H4 (cell line): Measurements from ENCODE around the gene SPINK2. TPM values are rescaled to one million over a fixed set of nuclear protein-coding genes. Genes with fewer than 3 reads are reported as not detected.

Experiments used
- DNase-seq: peaks from one replicate; pipeline ENCODE4 v3.0.0-alpha.2; 2015; ENCODE audit warnings: low spot score
- total RNA-seq: library from RNA; depleted of rRNA; stranded (reverse); fragments of >200 nt; shearing (Covaris generic); gene quantifications from 2 replicates; pipeline ENCODE4 v1.2.3, GENCODE V29; 2014; rRNA removed

SPINK2 gene
- 0.45 TPM in 1 of 2 replicates, not detected in the other for total RNA-seq

DNA sequence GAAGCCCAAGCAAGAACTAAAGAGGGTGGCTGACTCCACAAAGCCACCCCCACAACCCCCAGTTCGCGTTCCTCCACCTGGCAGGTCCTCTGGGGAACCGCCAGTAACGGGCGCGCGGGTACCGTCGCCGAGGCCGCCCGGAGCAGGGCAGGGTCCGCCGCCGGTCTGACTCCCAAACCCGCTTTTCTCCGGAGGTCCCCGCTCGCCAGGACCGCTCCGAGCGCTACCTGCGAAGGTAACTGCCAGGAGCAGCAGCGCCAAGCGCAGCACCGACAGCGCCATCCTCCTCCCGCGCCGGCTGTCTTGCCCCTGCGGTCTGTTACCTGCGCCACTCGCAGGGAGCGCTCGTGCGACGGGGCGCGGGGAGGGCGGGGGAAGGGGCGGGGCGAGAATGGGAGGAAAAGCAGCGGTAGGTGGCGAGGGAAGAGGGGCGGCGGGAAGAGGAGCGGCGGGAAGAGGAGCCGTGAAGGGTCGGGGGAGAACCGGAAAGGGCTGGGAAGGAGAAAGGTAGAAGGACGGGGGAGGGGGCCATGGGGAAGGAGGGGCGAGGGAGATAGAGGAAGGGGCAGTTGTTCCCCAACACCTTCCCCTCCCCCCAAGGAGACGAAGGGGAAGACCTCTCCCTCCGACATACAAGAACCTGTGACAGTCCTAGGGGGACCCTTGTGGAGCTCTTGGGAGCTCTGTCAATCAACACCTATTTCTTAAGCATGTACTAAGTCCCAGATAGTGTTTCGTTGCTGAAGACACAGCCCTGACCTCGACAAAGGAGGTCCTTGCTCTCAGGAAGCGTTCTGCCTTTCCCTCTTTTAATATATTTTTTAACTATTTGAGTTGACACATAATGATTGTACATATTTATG, at the start of gene SPINK2:
SPINK2 (minus strand) TSS at position 321 of the 863 bp plus-strand sequence; CDS start at position 282, 39 bp downstream.
- peak; percentile 16 for DNase-seq

DNA sequence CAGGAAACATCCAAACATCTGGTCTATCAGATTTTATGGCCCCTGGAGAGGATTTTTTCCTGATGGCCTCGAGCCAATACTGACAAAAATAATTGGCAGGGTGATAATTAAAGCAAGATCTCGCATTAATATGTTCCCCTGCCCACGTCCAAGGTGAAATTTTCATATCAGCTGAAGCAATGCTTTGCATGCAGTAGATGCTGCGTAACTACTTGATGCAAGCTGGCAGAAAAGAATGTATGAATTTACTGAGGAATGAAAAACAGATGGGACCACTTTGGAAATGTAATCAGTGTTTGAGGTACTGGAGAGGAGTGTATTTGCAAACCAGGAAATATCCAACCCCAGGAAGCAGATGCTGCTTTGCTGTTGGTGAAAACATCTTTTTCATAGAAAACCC, 49.4 kb upstream of the SPINK2 start:
- no peak for DNase-seq

DNA sequence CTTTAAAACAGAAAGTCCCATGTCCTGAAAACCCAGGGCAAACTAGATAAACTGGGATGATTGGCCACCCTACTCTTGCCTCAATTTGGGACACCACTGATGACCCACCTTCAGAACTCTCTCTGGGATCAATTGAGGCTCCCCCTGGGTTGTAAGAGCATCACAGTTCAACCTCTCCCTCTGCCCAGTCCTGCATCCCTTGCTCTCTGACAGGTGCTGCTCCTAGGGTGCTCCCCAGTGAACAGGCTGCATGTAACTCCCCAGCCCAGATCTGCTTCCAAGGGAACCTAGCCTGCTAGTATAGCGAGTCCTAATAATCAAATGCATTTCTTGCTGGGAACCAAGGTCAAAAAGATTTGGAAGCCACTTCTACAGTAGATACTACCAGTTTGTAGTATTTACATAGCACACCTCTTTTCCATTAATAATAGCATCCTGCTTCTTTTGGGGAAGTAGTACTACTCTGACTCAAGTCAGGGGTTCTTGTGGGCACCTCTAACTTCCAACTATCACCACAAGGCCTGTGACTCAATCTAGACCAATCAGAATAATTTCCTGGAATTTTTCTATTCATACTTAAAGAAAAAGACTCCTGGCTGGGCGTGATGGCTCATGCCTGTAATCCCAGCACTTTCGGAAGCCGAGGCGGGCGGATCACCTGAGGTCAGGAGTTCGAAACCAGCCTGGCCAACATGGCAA, 42.1 kb upstream of the SPINK2 start:
- no peak for DNase-seq

GRCh38 chr4:56861360-56861759, 39.9 kb upstream of the SPINK2 start:
- no peak for DNase-seq

DNA sequence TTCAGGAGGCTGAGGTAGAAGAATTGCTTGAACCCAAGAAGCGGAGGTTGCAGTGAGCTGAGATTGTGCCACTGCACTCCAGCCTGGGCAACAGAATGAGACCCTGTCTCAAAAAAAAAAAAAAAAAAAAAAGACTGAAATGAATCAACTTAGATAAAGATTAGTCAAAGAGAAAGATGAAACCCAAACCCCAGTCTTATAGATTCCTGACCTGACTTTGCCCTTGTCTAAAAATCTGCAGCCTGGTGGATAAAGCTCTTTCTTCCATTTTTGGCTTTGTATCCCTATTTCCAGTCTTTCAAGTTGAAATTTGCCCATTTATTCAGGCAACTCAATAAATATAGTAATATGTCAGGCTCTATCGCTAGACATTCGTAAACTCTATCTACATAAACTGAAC, 39.3 kb upstream of the SPINK2 start:
- no peak for DNase-seq

GRCh38 chr4:56859841-56860240, 38.3 kb upstream of the SPINK2 start:
- no peak for DNase-seq

GRCh38 chr4:56857601-56858309, 36.3 kb upstream of the SPINK2 start:
- DNase-seq = peak; percentile 40

DNA sequence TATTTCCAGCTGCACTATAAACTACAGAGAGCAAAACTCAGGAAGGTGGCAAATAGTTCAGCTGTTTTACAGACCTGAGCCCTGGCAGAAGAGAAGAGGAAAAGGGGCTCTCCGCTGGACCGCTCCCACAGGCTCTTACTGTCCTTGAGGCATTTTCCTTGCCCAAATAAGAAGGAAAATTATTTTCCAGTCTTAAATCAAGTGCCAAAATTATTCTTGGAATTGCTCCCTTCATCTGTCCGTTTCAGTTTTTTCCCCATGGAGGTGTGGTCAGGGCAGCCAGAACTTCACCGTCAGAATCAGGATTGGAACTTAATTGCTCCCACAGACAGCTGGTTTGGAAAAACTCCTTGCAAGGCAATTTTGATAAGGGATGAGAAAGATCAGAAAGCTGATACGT, 35.2 kb upstream of the SPINK2 start:
- no peak for DNase-seq

GRCh38 chr4:56850910-56851309, 29.4 kb upstream of the SPINK2 start:
- DNase-seq = no peak

DNA sequence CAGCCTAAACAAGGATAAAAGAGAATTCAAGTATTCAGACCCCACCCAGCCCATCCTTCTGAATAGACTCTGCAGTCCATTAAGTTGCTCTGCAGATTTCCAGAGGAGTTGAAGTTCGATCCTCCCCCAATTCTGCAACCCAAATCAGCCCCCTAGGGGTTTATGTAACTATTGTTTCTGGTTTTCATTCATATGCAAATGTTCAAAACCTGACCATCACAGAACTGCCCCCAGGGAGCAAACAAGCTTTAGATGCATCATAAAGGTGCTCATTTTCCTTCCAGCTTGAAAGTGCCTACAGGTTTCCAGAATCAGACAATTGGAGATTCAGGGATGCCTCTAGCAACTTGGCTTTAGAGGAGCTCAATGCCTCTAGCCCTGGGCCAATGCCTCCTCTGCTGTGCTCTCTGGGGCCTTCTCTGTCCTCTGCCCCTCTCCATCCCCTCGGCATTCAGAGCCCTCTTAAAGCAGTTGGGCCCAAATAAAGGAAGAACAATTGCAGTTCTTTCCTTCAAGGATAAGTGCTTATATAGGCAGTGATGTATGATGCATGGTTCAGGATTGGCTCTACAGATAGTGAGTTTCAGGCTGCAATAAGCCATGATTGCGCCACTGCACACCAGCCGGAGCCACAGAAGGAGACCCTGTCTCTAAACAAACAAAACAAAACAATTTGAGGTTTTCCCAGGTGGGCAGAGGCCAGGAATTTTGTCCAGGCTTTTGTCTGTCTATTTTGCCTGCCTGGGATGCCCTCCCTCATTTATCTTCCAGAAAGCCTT, 23.5 kb upstream of the SPINK2 start:
- DNase-seq = no peak

DNA sequence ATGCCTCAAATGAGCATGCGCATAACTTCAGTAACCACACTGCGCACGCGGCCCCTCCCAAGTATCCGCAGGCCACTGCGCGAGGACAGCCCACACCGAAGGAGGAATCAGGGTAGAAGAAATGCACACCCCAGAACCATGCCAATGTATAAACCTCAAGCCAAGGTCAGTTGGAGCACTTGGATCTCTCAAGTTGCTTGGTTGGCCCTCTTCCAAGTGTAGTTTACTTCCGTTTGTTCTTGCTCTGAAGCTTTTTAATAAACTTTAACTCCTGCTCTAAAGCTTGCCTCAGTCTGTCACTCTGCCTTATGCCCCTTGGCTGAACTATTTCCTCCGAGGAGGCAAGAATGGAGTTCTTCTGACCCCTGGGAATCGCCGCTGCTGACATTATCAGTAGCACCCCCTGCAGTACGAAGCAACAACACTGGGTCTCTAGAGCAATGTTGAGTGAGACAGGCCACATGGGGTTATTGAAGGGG, 22.0 kb upstream of the SPINK2 start:
- DNase-seq = no peak

GRCh38 chr4:56840559-56840958, 19.1 kb upstream of the SPINK2 start:
- no peak for DNase-seq

DNA sequence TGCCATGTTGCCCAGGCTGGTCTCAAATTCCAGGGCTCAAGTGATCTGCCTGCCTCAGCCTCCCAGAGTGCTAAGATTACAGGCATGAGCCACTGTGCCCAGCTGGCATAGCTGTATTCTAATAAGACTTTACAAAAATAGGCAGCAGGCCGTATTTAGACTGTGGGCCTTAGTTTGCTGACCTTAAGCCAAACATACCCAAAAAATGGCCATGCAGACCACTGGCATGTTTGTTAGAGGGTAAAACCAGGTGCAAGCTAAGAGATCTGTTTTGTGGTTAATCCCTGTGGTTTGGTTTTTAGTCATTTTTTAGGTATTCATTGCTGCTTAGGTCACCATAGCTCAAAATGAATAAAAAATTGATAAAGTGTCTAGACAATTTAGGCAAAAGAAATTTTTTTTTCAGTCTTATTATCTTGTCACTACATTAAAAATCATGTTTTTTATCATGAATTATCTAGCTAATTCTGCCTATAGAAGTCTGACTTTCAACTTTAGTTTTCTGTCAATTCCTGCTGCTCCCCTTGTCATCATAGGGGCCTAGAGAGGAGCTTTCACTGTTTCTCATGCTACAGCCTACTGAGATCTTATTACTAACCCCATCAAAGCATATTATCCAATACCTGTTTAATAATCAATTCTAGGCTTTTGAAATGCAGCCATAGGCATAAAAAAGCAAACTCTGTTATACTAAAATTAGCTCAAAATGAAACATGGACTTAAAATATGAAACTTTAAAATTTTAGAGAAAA, 7.5 kb upstream of the SPINK2 start:
- no peak for DNase-seq

DNA sequence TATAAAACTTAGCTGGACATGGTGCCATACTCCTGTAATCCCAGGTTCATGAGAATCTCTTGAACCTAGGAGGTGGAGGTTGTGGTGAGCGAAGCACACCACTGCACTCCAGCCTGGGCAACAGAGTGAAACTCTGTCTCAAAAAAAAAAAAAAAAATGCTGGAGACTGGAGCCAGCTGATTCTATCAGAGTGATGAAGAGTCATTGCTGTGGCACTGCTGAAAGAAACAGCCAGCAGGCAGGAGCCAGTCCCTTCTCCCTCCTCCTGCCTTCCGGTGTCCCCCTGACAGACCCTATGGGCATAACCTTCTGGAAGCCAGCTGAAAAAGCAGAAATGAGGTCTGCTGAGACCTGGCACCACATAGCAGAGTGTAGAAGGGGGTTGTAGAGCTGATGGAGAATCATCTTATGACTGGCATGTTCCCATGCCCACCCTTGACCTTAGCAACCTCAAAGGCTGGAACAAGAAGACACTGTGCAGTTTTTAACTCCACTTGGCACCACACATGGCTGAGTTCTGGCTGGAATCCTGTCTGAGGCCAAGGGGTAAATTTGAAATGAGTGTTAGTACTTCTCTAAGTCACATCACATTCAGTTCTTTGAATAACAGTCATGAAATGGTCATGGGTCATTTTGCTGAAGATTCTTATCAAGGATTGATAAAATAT, 2.6 kb upstream of the SPINK2 start:
- DNase-seq = no peak

DNA sequence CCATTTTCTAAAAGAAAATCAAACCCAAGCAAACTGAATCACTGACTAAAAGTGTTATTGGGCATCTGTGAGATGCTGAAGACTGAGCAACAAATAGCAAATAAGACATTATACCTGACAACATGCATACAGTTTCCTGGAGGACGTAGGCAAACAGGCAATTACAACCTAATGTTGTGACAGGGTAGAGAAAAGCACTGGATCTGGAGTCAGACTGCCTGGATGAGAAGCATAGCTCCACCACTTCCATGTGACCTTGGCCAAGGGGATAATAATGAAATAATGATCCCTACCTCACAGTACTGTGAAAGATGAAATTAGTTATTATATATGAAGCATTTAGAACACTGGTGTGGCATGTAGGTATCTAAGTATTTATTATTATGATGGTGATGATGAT, 2.7 kb downstream of the SPINK2 start:
- no peak for DNase-seq

DNA sequence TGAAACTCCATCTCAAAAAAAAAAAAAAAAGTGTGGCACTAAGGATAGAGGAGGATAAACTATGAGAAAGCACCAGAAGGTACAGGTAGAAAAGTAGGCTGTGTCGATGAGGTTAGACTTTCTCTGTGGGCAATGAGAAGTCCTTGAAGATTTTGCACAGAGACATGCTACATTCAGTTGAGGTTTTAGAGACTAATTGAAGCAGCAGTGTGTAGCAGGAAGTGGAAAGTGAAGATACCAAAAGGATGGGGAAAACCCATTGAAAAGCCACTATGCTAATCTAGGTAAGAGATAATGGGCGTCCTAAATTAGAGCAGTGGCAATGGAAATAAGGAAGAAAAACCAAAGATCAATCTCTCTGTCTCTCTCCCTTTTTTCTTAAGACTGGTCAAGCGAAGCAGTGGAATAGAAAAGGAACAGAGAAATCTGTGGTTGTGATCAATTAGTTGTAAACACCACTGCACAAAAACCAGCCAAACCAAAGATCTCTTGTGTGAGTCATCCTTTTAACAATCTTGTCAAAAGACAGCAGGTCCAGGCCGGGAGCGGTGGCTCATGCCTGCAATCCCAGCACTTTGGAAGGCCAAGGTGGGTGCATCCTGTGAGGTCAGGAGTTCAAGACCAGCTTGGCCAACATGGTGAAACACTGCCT, 3.5 kb downstream of the SPINK2 start:
- no peak for DNase-seq

- DNase-seq = no peak
Observed at GRCh38 chr4:56806666-56807065, 14.8 kb downstream of the SPINK2 start.

GRCh38 chr4:56804551-56804950, 16.9 kb downstream of the SPINK2 start:
- peak; percentile 11 for DNase-seq

DNA sequence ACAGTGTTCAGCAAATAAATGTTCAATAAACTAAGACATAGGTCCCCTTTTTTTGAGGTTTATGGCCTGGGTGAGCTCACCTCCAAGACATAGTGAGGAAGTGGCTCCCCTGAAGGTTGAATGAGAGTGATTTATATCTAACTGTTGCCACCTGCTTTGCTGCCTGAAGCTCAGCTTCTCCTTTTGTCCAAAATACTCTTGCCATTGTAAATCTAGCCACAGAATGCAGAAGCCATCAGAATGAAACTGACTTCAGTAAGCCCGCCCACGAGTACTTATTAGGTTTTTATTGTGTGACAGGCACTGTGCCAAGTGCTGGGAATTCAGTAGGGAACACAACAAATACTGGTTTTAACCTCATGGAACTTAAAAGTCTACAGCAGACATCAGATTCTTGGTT, 18.0 kb downstream of the SPINK2 start:
- no peak for DNase-seq
